HG03469 (cell line): ENCODE measurements around the gene ABCC2.
"Not testable (repeated sequence)": the region's sequence is repeated elsewhere in the genome, so short reads cannot be mapped to it uniquely, and the experiment has no call there.

ENCODE experiments used
- ATAC-seq: cut with Tn5 transposase; IDR thresholded peaks from one replicate; pipeline ENCODE4 v1.9.1; 2021; ENCODE audit warnings: mild to moderate bottlenecking, moderate library complexity, moderate number of reproducible peaks; ENCODE audit not compliant: unreplicated experiment

ABCC2 gene

GRCh38 chr10:99782447-99783286, at the start of gene ABCC2:
TSS of gene ABCC2 (plus strand) at chr10:99782640. CDS start at chr10:99782845, 205 bp downstream.
- ATAC-seq = no peak

GRCh38 chr10:99733366-99733765, 49.1 kb upstream of the ABCC2 start:
- ATAC-seq = no peak

- ATAC-seq = not testable (repeated sequence)
These were observed 48.3 kb upstream of the ABCC2 start for GRCh38 chr10:99734111-99734510.

- no peak for ATAC-seq
These were observed 42.2 kb upstream of the ABCC2 start for GRCh38 chr10:99740260-99740659.

GRCh38 chr10:99740933-99741559, 41.4 kb upstream of the ABCC2 start:
- no peak for ATAC-seq

- ATAC-seq = no peak
These were observed 40.2 kb upstream of the ABCC2 start for GRCh38 chr10:99742254-99742653.

GRCh38 chr10:99742701-99743100, 39.7 kb upstream of the ABCC2 start:
- no peak for ATAC-seq

GRCh38 chr10:99743841-99744240, 38.6 kb upstream of the ABCC2 start:
- no peak for ATAC-seq

GRCh38 chr10:99746166-99746565, 36.3 kb upstream of the ABCC2 start:
- ATAC-seq = not testable (repeated sequence)

- no peak for ATAC-seq
These were observed 33.5 kb upstream of the ABCC2 start for GRCh38 chr10:99748823-99749451.

- ATAC-seq = no peak
These were observed 31.8 kb upstream of the ABCC2 start for GRCh38 chr10:99750641-99751040.

GRCh38 chr10:99754670-99755069, 27.8 kb upstream of the ABCC2 start:
- no peak for ATAC-seq

GRCh38 chr10:99756159-99756558, 26.3 kb upstream of the ABCC2 start:
- no peak for ATAC-seq

- no peak for ATAC-seq
These were observed 24.1 kb upstream of the ABCC2 start for GRCh38 chr10:99758211-99758891.

GRCh38 chr10:99760321-99760720, 22.1 kb upstream of the ABCC2 start:
- ATAC-seq = no peak

GRCh38 chr10:99761365-99761764, 21.1 kb upstream of the ABCC2 start:
- ATAC-seq = no peak

- no peak for ATAC-seq
These were observed 16.7 kb upstream of the ABCC2 start for GRCh38 chr10:99765672-99766301.

- ATAC-seq = no peak
These were observed 16.1 kb upstream of the ABCC2 start for GRCh38 chr10:99766302-99766681.

- ATAC-seq = no peak
These were observed 14.5 kb upstream of the ABCC2 start for GRCh38 chr10:99767901-99768300.

GRCh38 chr10:99768556-99768955, 13.9 kb upstream of the ABCC2 start:
- no peak for ATAC-seq

GRCh38 chr10:99769706-99770105, 12.7 kb upstream of the ABCC2 start:
- no peak for ATAC-seq
